Measurements from ENCODE around the gene FLG.

GRCh38 chr1:152343006-152343405 lies 18.0 kb upstream of the FLG start:
- TF ChIP-seq CTCF (IDR thresholded peaks at IDR 0.05) (no peak), POLR2A (IDR thresholded peaks at IDR 0.05) (no peak)

Measured in right lobe of liver (tissue), 4 donors.